NCI-H2196 (cell line): ENCODE measurements around the gene FADS3.

Experiments used
- DNase-seq: peaks from one replicate; lab custom pipeline; 2025; ENCODE audit not compliant: unreplicated experiment; lab: John Stamatoyannopoulos, UW

The FADS3 gene

GRCh38 chr11:61839742-61840141 is 51.6 kb downstream of the FADS3 start:
- DNase-seq, result no peak

- no peak for DNase-seq
These were observed 52.4 kb downstream of the FADS3 start for GRCh38 chr11:61838921-61839320.

GRCh38 chr11:61838501-61838900 is 52.8 kb downstream of the FADS3 start:
- DNase-seq, result no peak

- no peak for DNase-seq
These were observed 53.8 kb downstream of the FADS3 start for GRCh38 chr11:61837411-61838005.

GRCh38 chr11:61836193-61836592 is 55.2 kb downstream of the FADS3 start:
- no peak for DNase-seq

GRCh38 chr11:61834278-61835048 is 56.9 kb downstream of the FADS3 start:
- DNase-seq, result peak; percentile 76

DNA sequence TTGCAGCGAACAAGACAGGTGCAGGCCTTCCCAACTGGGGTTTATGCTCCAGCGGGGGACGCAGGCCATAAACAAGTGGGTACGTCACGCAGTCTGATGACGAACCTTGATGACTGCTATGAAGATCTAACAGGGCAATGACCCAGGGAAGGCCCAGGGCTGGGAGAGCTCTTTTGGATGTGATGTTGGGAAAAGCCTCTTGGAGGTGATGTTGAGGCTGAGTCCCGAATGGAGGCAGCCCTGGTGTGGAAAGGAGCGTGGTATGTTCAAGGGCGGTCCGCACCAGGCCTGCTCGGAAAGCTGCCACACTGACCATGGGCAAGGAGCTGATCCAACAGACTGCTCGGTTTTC is 57.4 kb downstream of the FADS3 start:
- DNase-seq, result no peak

DNA sequence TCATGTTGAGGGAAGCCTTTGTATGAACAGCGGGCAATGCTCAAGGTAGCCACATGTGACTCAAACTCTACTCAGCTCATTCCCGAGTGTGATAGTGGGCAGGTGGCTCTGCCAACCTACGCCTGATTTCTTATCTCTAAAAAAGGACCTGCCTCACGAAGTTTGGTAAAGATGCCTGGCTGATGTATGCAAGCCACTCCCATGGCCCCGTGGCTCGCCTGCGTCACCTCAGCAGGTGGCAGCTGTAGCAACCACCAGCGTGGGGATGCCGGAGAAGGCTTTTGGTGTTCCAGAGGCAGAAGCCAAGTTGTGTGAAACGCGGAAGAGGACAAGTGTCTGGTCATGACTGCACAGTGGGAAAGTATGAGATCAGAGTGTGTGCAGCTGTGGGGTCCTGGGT is 57.9 kb downstream of the FADS3 start:
- peak; percentile 73 for DNase-seq

DNA sequence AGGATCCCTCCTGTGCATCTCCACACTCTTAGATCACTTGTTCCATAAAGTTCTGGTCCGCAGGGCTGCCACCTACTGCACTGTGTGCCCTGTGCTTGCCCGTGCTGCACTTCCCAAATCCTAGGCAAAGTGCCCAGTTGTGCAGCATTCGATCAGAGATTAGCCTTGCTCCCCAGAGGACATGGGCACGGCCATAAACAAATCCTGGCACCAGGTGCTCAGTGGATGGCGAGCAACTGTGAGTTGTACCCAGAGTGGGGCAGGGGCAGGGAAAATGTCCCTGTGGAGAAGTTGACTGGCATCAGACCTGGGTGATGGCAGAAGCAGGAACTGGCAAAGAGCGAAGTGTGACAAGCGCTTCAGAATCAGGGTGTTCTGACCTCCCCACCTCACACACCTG is 58.6 kb downstream of the FADS3 start:
- DNase-seq, result peak; percentile 44

- DNase-seq, result no peak
These were observed 59.1 kb downstream of the FADS3 start for GRCh38 chr11:61832207-61832606.

DNA sequence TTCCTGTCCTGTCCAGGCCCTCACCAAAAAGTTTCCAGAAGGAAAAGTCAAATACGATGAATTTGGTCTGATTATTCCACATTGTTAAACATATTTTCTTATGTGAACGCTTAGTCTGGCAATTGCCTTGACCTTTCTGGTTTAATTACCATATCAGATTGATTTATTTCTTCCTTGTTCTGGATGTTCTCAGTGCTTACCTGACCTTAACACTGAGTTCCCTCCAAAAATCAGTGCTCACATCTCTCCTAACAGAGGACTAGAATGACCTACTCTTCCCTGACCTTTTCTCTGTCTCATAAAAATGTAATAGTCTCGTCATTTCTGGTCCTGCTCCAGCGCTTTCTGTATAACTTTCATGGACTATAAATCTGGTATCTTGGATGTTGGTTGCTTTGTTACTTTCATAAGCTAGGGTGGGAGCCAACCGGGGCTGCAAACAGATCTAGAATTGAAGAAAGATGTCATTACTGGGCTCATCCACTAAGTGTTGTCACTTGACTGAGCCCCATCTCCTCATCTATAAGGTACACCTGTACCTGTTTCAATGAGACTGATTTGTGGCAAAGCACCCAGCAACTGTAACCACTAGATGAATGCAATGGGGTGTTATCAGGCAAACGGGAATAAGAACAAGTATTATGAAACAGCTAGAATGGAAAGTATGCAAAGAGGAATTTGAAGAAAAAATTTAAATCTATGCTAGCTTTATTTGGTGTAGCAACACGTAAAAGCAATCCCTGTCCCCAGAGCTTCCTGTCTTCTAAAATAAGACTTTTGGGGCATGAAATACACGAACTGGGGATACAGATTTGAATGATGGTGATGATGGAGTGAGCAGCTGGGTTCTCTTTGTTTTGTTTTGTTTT is 60.9 kb downstream of the FADS3 start:
- no peak for DNase-seq

- DNase-seq, result no peak
These were observed 61.5 kb downstream of the FADS3 start for GRCh38 chr11:61829806-61830205.

DNA sequence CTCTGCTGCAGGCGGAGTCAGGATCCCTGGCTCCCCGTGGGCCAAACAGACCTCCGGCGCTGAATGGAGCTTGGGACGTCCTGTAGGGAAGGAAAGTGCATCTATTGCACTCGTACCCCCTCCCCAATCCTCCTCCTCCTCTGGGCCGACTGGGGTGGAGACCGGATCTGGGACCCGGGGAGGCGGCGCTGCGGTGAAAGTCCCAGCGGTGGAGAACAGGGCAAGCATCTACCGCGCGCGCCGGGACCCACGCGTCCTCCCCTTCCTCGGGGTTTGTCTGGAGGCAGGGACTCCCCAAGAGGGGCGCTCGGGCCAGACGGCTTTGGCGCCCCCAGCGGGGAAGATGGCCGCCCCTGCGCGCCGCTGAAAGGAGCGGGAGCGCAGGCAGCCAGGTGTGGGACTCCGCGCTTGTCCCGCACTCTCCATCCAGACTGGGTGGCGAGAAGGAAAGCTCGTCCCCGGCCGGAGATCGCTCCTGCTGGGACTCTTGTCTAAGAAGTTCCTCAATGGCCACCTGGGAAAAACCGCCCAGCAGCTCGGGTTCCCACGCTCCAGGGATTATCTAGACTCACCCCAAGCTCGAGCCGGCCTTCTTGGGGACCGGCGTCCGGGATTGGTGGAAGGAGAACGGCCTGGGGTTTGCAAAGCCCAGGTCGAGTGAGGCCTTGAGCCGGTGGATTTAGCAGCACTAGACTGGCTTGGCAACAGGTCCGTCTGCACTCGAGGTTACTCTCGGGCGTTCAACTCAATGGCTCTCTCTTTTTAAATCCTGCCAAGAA is 62.5 kb downstream of the FADS3 start:
- peak; percentile 53 for DNase-seq

DNA sequence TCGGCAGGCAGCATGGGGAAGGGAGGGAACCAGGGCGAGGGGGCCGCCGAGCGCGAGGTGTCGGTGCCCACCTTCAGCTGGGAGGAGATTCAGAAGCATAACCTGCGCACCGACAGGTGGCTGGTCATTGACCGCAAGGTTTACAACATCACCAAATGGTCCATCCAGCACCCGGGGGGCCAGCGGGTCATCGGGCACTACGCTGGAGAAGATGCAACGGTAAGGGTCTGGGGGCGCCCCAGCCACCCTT is 63.0 kb downstream of the FADS3 start:
- no peak for DNase-seq

DNA sequence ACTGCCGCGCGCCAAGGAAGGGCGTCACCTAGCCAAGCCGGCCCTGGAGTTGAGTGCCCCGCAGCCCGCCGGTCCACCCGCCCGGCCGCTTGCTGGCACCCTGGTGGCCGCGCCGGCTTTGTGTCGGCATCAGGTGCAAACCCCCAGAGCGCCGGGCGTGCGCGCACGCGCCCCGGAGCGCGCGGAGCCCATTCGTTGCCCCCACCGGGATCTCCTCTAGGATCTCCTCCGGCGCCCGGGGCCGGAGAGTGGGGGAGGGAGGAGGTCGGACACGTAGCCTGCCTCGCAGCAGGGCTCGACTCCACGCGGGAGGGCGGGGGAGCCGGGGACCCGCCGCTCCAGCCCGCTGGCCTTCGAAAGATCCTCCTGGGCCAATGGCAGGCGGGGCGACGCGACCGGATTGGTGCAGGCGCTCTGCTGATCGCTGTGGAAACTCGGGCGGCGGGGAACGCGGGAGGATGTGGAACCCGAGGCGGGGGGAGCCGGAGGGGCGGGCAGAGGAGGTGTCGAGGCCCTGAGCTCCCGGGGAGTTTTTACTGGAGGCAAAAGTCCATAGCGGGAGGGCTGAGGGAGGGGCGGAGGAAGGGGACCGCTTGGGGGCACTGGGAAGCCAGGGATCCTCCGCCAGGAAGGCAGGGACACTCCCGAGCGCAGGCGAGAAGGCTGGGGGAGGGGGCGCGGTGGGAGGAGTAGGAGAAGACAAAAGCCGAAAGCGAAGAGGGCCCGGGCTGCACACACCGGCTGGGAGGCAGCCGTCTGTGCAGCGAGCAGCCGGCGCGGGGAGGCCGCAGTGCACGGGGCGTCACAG is 63.6 kb downstream of the FADS3 start, which contains the start of gene FADS2:
Gene FADS2, plus strand, starts transcription at position 730 of the 808 bp plus-strand sequence. CDS start 91 bp downstream, outside the sequence.
- peak; percentile 96 for DNase-seq

- DNase-seq, result no peak
These were observed 64.3 kb downstream of the FADS3 start for GRCh38 chr11:61826930-61827570.
